H1 (cell line): Measurements from ENCODE around the gene BMF. TPM values are rescaled to one million over a fixed set of nuclear protein-coding genes. Genes with fewer than 3 reads are reported as not detected.

Experiments used
- BACH1 ChIP-seq: IDR thresholded peaks from 2 replicates; pipeline ENCODE4 v1.6.1; 2012; ENCODE audit warnings: low read length, improper control_type of control experiment
- CHD7 ChIP-seq: fragments of 300-600 bp; sonication (generic); IDR thresholded peaks from 2 replicates; pipeline ENCODE4 v1.7.1; 2012; ENCODE audit warnings: low read length, moderate library complexity, mild to moderate bottlenecking, inconsistent platforms; ENCODE audit not compliant: insufficient replicate concordance
- POU5F1 ChIP-seq: IDR thresholded peaks from 2 replicates; pipeline ENCODE4 v1.6.1; 2011; ENCODE audit warnings: low read depth, mild to moderate bottlenecking, low read length, moderate library complexity
- polyA plus RNA-seq, 7 experiments: library from polyadenylated mRNA; depleted of rRNA in 3 of 7; stranded (reverse) in 5 of 7; unstranded in 2 of 7; fragments of >200 nt in 5 of 7; fragments of 200-250 nt in 2 of 7; gene quantifications; 1 replicate in 5 of 7; 2 replicates in 1 of 7; 4 replicates in 1 of 7; pipeline versions ENCODE4 v1.2.1 to v1.2.3, GENCODE V29; 2011 to 2013; ENCODE audit warnings: missing spikeins in 2 of 7, mixed read lengths in 2 of 7
- total RNA-seq: library from RNA; stranded (reverse); fragmentation: NEBNext Ultra II Directional; extraction: Animal tissue kit (Norgen Biotek cat#: 25700); gene quantifications from 2 replicates; pipeline ENCODE4 v1.2.1, GENCODE V29; 2021
- TF ChIP-seq, protein P1 (sequence below): IDR thresholded peaks from 2 replicates; pipeline ENCODE4 v1.6.1; 2011; ENCODE audit warnings: low read length, improper control_type of control experiment

The BMF gene
- total and polyA plus RNA-seq, 2 of the 8 experiments (the other 6 are each of a cell fraction or from before 2014, with no cell fraction given) = 21.2 to 24.2 TPM

GRCh38 chr15:40130118-40130517 is 21.4 kb upstream of the BMF start (continued):
- TF ChIP-seq CHD7 = no peak
- TF ChIP-seq, protein P1, sequence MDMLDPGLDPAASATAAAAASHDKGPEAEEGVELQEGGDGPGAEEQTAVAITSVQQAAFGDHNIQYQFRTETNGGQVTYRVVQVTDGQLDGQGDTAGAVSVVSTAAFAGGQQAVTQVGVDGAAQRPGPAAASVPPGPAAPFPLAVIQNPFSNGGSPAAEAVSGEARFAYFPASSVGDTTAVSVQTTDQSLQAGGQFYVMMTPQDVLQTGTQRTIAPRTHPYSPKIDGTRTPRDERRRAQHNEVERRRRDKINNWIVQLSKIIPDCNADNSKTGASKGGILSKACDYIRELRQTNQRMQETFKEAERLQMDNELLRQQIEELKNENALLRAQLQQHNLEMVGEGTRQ = no peak
- no peak for TF ChIP-seq BACH1
- no peak for TF ChIP-seq POU5F1
- TF ChIP-seq, all 59 proteins: peak for 0
